Activated CD4-positive, alpha-beta T cell treated with anti-CD3 and anti-CD28 coated beads, Interleukin-2, amount 50 U/mL, for 48 hours (primary cell): Measurements from ENCODE around the gene POLE4.
A peak's percentile ranks its signal among the peaks of the same experiment; 100 is the strongest.

Experiments
- DNase-seq, 2 experiments: peaks; one replicate each; pipeline ENCODE4 v3.0.0-alpha.2; 2020

The POLE4 gene

GRCh38 chr2:74958274-74959105 is at the start of gene POLE4:
Gene POLE4 (plus strand): TSS chr2:74958643. CDS start chr2:74958680, 37 bp downstream.
- peak; percentile 94 to 95 for DNase-seq

GRCh38 chr2:74908748-74909444 is 49.5 kb upstream of the POLE4 start:
- no peak for DNase-seq

- no peak for DNase-seq
These were observed 48.2 kb upstream of the POLE4 start for GRCh38 chr2:74910245-74910644.

- DNase-seq = no peak
These were observed 47.4 kb upstream of the POLE4 start for GRCh38 chr2:74911061-74911460.

GRCh38 chr2:74915743-74916142 is 42.7 kb upstream of the POLE4 start:
- DNase-seq = peak; percentile 37 to 59

GRCh38 chr2:74916394-74916793 is 42.0 kb upstream of the POLE4 start:
- DNase-seq = no peak

GRCh38 chr2:74917702-74918619 is 40.5 kb upstream of the POLE4 start:
- no peak for DNase-seq

- DNase-seq = peak; percentile 74
These were observed 38.6 kb upstream of the POLE4 start for GRCh38 chr2:74919827-74920226.

- no peak for DNase-seq
These were observed 37.2 kb upstream of the POLE4 start for GRCh38 chr2:74921236-74921736.

GRCh38 chr2:74922592-74923227 is 35.7 kb upstream of the POLE4 start:
- no peak for DNase-seq

GRCh38 chr2:74924463-74925265 is 33.8 kb upstream of the POLE4 start:
- DNase-seq = no peak

GRCh38 chr2:74925361-74925786 is 33.1 kb upstream of the POLE4 start:
- DNase-seq = no peak

GRCh38 chr2:74927621-74928020 is 30.8 kb upstream of the POLE4 start:
- no peak for DNase-seq

GRCh38 chr2:74930811-74931486 is 27.5 kb upstream of the POLE4 start:
- no peak for DNase-seq

GRCh38 chr2:74931940-74932339 is 26.5 kb upstream of the POLE4 start:
- DNase-seq = no peak

GRCh38 chr2:74935975-74936391 is 22.5 kb upstream of the POLE4 start:
- no peak for DNase-seq

GRCh38 chr2:74937221-74937880 is 21.1 kb upstream of the POLE4 start:
- DNase-seq = no peak

GRCh38 chr2:74938264-74938663 is 20.2 kb upstream of the POLE4 start:
- DNase-seq = no peak

- no peak for DNase-seq
These were observed 18.3 kb upstream of the POLE4 start for GRCh38 chr2:74939919-74940812.
